GM18867 (cell line): ENCODE results near the gene SPECC1.
"Not testable (repeated sequence)": the region's sequence is repeated elsewhere in the genome, so short reads cannot be mapped to it uniquely, and the experiment has no call there.

Source experiments
- ATAC-seq: cut with Tn5 transposase; IDR thresholded peaks from one replicate; pipeline ENCODE4 v1.9.1; 2021; ENCODE audit warnings: mild to moderate bottlenecking, moderate library complexity; ENCODE audit not compliant: unreplicated experiment

The SPECC1 gene

DNA sequence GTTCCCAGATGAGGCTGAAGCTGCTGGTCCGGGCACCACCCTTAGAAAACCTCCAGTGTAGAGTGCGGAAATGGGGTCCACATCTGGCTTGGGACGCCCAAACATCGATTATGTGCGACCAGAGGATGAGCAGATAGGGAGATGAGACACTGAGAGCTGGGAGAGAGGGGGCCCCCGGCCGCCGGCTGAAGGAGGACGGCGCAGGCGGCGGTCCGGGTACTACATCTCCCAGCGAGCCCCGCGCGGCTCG is 182 bp upstream of the SPECC1 start:
- ATAC-seq: no peak

DNA sequence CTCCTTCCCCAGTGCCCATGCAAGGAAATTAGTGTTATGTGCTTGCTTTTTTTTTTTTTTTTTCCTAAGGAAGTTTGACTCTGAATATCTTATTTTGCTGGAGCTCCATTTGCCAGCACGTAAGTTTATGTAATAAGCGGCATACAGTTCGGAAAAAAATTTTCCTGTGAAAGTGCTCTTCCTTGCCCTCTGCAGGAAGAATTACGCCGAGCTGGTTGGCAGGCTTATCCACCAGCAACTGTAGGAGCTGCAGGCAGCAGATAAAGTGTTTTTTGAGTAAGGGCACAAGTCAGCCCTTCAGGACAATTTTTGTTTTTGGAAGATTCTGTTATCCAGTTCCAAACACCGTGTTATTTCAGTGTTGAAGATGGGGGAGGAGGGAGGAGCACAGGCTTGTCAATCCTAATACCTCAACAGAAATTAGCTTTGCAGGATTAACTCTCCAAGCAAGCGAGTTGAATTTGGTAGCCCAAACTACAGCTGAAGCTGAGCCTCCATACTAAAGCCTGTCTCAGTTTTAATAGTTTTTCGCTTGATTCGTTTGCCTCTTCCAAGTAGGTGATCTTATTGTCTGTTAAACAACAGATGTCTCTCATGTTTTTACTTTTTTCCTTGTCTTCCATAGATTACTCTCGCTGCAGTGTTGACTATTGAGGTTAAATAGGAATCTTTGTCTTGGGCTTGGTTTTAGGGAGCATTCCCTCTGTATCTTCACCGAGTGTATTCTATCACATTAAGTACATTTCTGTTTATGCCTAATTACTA is 1.1 kb downstream of the SPECC1 start:
- no peak for ATAC-seq

DNA sequence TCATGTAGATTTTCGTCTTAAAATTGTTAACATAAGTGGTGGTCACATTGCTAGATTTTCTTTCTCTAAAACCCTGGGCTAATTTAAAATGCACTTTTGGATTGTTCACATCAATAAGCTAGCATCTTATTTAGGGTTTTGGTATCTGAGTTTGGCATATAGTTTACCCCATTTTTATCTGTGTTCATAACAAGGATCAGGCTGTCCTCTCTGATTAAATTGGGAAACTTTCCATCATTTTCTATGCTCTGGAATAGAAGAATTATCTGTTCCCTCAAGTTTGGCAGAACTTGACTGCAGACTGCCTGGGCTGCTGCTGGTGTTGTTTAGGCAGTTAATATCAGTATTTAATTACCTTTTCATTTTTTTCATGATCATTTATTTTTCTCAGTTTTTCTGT is 1.8 kb downstream of the SPECC1 start:
- ATAC-seq: no peak

DNA sequence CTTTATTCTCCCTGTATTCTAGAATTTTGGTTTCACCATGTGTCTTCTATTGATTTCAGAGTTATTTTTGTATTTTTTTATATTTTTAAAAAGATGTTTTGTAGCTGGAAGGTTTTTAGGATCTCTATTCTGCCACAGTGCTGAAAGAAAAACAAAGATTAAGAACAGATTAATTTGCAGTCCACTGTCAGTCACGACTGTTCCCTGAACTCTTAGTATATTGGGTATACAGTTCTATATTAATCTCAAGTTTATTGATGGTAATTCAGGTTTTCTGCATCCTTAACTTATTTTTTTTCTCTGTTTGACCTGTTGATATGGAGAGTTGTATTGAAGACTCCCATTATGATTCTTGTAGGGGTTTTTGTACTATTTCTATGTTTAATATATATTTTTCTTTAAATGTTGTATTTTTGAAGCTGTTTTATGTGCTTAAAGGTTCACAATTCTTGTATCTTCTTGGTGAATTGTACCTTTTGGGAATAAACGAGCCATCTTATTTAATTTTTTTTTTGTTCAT is 2.9 kb downstream of the SPECC1 start:
- no peak for ATAC-seq

DNA sequence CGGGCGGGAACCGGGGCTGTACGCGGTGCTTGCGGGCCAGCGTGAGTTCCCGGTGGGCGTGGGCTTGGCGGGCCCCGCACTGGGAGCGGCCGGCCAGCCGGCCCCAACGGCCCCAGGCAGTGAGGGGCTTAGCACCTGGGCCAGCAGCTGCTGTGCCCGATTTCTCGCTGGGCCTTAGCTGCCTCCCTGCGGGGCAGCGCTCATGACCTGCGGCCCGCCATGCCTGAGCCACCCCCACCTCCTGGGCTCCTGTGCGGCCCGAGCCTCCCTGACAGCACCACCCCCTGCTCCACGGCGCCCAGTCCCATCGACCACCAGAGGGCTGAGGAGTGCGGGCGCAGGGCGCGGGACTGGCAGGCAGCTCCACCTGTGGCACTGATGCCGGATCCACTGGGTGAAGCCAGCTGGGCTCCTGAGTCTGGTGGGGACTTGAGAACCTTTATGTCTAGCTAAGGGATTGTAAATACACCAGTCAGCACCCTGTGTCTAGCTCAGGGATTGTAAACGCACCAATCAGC is 7.4 kb downstream of the SPECC1 start:
- not testable (repeated sequence) for ATAC-seq

DNA sequence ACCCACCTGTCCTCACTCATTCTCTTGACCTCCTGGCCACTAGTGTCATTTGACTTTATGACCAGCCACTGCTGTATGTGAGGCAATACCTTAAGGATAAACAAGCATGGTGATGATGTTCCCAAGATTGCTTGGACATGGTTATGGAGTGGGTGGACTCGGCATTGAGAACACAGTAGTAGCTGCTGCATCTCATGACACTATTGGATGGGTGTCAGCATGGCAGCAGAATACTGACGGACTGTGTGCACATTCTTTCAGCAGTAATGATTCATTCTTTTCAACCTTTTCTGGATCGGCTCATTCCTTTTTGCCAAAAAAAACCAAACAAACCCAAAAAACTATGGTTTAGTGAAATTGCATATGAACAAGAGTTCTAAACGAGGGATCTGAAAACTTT is 13.5 kb downstream of the SPECC1 start:
- no peak for ATAC-seq

DNA sequence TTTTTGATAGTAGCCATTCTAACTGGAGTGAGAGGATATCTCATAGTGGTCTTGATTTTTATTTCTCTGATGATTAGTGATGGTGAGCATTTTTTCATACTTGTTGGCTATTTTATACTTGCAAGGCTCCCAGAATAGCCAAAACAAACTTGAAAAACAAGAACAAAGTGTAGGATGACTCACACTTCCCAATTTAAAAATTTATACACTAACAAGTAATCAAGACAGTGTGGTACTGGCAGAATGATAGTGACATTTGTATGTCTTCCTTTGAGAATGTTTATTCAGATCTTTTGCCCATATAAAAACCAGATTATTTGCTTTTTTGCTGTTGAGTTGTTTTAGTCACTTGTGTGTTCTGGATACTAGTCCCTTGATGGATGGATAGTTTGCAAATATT is 17.8 kb downstream of the SPECC1 start:
- ATAC-seq: no peak

DNA sequence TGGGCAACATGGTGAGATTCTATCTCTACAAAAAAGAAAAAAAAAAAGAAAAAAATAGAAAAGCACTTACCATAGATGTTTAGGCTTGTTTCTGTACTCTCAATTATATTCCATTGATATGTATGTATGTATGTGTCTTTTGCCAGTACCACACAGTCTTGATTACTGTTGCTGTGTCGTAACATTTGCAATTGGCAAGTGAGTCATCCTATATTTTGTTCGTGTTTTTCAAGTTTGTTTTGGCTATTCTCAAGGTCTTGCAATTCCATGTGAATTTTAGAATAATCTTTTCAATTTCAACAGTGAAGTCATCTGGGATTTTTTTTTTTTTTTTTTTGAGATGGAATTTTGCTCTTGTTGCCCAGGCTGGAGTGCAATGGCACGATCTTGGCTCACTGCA is 19.3 kb downstream of the SPECC1 start:
- no peak for ATAC-seq

DNA sequence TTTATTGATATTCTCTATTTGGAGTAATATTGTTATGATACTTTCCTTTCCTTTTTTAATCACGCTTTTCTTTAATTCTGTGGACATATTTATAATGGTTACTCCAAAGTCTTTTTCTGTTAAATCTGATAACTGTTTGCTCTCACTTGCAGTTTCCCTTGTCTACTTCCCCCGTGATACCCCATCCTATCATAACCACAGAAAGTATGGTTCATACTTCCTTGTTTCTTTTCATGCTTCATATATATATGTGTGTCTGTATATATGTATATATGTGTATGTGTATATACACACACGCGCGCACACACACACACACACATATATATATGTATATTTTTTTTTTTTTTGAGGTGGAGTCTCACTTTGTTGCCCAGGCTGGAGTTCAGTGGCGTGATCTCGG is 23.5 kb downstream of the SPECC1 start:
- ATAC-seq: no peak

DNA sequence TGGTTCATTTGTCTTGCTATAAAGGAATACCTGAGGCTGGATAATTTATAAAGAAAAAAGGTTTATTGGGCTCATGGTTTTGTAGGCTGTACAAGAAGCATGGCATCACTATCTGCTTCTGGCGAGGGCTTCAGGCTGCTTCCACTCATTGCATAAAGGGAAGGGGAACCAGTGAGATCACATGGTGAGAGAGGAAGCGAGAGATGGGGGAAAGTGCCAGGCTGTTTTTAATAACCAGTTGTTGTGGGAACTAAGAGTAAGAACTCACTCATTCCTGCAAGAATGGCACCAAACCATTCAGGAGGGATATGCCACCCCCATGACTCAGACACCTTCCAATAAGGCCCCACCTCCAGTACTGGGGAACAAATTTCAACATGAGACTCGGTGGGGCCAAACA is 24.3 kb downstream of the SPECC1 start:
- no peak for ATAC-seq

DNA sequence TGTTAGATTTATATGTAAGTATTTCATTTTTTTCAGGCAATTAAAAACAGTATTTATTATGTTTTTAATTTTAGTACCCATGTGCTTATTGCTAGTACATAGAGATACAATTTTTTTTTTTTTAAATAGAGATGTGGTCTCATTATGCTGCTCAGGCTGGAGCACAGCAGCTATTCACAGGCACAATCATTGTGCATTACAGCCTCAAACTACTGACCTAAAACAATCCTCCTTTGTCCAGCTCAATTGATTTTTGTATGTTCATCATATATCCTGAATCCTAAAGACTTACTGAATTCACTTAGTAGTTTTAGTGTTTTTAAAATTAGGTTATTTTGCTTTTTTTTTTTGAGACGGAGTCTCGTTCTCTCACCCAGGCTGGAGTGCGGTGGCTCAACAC is 26.3 kb downstream of the SPECC1 start:
- ATAC-seq: no peak

DNA sequence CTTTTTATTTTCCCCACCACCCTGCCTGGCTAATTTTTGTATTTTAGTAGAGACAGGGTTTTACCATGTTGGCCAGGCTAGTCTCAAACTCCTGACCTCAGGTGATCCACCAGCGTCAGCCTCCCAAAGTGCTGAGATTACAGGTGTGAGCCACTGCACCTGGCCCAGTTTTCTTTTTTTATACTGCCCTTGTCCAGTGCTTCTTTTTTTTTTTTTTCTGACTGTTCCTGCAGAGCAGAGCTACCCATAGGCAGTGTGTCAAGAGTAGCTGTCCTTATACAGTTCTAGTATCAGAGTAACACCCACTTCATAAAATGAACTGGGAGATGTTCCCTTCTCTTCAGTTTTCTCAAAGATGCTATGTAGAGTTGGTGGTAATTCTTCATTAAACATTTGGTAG is 28.1 kb downstream of the SPECC1 start:
- not testable (repeated sequence) for ATAC-seq

DNA sequence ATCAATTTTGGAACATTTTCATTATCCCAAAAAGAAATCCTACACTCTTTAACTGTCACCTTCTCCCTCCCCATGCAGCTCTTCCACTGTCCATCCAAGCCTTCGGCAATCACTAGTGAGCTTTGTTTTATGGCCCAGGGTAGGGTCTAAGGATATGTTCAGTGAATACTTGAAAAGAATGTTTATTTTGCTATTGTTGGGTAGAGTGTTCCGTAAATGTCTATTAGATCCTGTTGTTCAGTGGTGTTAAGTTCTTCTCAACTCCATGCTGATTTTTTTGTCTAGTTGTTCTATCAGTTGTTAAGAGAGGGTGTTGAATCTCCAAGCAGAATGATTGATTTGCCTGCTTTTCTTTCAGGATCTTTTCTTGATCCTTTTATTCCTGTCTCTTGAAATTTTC is 29.9 kb downstream of the SPECC1 start:
- ATAC-seq: no peak

DNA sequence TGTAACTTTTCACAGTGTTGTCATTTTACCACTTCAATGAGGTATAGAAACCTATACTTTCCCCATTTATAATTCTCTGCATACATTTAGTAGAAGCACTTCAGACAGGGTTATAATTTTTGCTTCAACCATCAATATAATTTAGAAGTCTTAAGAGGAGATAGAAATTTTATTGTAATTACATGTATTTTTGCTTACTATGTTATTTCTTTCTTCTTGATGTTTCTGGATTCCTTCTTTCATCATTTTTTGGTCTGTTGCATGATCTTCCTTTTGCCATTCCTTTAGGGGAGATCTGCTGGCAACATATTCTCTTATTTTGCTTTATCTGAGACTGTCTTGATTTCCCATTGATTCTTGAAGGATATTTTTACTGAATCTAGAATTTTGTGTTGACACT is 31.1 kb downstream of the SPECC1 start:
- no peak for ATAC-seq

DNA sequence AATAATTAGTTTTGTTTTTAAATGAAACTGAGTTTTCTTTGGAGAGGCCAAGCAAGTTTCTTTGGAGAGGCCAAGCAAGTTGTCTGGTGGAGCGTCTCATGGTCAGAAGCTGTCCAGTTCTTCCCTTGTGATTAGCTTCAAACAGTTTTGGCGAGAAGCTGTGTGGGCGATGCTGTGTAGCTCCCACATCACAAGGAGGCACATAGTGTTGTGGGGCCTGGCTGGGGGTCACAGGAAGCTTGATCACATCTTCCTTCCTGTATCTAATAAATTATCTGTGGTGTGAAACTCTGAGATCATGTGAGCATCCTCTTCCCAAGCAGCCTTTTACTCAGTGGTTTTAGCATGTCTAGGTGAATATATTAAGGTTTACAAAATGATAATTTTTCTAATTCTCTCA is 33.9 kb downstream of the SPECC1 start:
- no peak for ATAC-seq

DNA sequence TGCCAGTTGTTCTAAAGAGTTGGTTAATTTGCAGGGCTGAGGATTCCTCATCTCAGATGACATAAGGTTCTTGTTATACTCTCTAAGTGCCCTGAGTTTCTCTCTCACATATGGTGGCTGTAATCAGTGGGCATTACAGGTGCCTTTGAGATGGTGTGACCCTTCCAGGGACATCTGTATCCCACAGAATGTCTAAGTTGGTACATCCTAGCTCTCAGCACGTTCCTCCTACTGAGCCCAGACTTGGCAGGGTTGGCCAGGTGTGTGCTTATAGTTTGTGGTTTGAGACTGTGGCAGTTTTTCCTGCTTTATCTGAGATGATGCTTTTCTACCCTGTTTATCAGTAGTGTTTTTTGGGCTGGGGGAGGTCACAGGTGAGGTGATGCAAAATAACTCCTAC is 36.3 kb downstream of the SPECC1 start:
- ATAC-seq: no peak

DNA sequence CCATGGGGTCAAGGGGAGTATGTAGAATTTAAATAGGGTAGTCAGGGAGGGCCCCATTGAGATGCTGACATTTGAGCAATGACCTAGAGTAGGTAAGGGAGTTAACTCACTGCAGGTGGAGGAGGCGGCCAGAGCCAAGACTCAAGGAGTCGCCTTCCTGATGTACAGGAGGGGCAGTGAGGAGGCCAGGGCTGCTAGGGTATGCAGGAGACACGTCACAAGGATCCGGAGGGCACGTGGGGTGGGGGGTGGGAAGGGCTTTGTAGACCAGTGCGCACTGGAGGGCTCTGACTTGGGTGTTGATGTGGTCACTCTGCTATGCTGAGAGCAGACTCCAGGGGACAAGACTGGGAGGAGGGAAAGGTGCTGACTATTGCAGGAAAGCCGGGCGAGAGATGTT is 37.5 kb downstream of the SPECC1 start:
- no peak for ATAC-seq

DNA sequence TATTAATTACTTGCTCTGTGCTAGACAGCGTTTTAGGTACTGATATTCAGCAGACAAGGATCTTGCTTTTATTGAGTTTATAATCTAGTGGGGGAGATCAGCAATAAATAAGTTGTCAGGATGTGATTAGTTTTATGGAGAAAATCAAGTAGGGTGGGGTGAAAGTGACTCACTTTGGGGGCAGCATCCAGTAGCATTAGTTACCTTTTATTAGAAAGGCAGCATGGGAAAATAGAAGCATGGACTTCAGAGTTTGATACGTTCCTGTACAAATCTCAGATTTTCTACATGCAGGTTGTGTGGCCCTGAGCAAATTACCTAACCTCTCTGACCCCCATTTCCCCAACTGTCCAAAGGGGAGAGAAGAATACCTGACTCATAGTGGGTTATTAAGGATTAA is 42.5 kb downstream of the SPECC1 start:
- no peak for ATAC-seq

DNA sequence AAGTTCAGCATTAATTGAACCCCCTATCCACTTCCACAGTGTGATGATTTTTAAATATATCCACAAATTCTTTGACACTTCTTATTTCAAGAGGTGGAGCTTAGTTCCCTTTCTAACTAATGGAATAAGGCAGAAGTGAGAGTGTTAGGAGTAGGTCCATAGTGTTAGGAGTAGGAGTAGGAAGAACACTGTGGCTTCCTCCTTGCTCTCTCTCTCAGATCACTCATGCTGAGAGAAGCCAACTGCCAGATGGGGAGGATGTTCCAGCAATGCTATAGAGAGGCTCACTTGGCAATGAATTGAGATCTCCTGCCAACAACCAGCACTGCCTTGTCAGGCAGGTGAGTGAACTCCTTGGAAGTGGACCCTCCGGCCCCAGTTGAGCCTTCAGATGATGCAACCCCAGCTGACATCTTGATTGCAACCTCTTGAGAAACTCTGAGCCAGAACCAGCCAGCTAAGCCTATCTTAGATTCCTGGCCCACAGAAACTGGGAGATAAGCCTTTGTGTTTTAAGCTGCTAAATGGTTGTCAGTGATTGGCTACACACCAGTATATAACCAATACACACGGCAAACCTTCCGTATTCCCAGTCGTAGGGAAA is 44.3 kb downstream of the SPECC1 start:
- no peak for ATAC-seq

DNA sequence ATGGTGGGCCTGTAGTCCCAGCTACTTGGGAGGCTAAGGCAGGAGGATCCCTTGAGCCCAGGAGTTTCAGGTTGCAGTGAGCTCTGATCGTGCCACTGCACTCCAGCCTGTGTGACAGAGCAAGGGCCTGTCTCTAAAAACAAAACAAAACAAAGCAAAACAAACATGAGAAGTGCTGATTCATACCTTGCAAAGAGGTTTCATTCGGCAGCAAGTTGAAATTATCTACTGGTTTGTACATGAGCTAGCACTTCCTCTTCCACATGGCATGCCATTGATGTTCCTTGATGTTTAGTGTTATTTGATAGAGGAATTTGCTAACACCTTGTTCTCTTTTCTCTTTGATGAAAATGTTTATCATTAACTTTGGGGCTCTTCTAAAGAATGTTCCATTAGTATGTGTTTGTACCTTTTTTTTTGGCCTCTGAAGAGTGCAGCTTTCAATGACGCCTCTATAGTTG is 50.6 kb downstream of the SPECC1 start:
- peak; percentile 51 for ATAC-seq

DNA sequence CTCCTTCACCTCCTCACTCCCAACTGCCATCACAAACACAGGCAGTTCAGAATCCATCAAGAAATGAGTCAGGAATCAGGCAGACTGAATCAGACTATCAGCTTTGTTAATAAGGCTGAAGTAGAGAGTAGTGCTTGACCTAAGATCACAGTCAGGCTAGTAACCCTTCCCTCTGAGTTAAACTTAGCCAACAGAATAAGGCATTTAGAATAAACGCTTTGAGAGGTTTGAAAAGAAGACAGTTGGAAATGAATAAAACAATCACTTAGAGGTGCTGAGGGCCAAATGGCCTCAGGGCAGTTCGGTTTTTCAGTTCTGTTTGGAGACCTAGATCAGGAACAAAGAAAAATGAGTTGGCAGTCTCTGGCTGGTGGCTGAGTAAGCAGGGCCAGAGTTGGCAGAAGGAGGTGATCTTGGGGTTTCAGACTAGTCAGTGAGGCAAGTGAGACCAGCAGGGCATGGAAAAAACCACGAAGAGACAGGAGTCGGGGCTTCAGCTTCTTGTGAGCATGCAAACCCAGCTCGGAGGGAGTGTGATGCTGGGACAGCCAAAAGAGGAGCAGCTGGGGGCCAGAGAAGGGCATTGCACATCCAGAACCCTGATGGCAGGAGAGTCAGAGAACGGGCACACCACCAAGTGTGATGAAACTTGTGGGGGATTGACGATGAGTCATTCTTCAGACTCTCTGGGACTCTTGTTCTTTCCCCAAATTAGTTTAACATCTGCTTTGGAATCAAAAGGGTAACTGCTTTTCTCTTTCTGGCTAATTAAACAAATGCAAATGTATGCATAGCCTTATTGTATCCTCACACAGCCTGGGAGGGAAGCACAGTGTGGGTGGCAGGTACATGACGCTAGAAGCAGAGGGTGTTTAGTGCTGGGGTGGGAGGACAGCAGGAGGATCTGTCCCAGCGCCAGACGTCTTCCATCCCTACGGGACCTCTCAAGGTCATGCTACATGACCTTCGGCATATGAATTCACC is 54.8 kb downstream of the SPECC1 start:
- peak; percentile 55 for ATAC-seq
